AG04449 (cell line): ENCODE data around the gene ARHGAP35.

Experiments
- CTCF ChIA-PET: fragments of 350-600 bp; formaldehyde crosslinking; extraction: SDS; loops from one replicate; lab custom pipeline; 2021; ENCODE audit warnings: antibody characterized with exemption; lab: Yijun Ruan, JAX
- POLR2A ChIA-PET: fragments of 400-600, 350-600 bp; formaldehyde crosslinking; extraction: SDS; loops from one replicate; lab custom pipeline; 2020; ENCODE audit warnings: antibody characterized with exemption, inconsistent platforms; lab: Yijun Ruan, JAX
- DNase-seq: peaks from one replicate; pipeline ENCODE4 v3.0.0-alpha.2; 2010; ENCODE audit warnings: low read depth, low spot score
- H3K4me3 ChIP-seq: 2 replicates; pipeline ENCODE4 v1.5.1; 2011; ENCODE audit warnings: low read depth, mild to moderate bottlenecking, control low read depth, low read length
- TF ChIP-seq, protein P1 (sequence below): IDR thresholded peaks from one replicate; pipeline ENCODE4 v1.5.1; 2011; ENCODE audit warnings: mild to moderate bottlenecking, moderate library complexity, low read length, control low read depth, inconsistent platforms; ENCODE audit not compliant: insufficient read depth; ENCODE audit errors: missing control alignments

ARHGAP35 gene

DNA sequence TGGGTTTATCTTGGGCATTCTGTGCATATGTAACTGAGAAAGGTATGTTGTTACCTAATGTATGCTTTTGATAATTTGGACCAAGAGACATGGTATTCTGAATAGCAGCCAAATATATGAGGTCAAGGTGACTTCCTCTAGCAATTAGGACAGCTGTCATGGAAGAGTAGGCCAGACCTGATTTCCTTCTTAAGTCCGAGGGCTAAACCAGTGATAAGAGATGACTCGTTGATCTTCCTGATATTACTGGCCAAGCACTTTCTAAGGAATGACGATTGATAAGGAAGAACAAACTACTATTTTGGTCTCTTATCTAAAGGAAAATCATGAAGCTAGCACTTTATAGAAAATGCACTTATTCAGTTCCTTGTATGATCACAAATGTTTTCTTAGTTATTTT, 42.7 kb downstream of the ARHGAP35 start:
- DNase-seq: no peak
- POLR2A ChIA-PET: interaction anchor here (0.9 to 1.3 kb wide), 2 partner anchors 10 to 40 kb away, joined by 3 to 5 read pairs; no protein-coding TSS in a partner anchor
- H3K4me3 ChIP-seq: no peak overlapping the region
- TF ChIP-seq, protein P1, sequence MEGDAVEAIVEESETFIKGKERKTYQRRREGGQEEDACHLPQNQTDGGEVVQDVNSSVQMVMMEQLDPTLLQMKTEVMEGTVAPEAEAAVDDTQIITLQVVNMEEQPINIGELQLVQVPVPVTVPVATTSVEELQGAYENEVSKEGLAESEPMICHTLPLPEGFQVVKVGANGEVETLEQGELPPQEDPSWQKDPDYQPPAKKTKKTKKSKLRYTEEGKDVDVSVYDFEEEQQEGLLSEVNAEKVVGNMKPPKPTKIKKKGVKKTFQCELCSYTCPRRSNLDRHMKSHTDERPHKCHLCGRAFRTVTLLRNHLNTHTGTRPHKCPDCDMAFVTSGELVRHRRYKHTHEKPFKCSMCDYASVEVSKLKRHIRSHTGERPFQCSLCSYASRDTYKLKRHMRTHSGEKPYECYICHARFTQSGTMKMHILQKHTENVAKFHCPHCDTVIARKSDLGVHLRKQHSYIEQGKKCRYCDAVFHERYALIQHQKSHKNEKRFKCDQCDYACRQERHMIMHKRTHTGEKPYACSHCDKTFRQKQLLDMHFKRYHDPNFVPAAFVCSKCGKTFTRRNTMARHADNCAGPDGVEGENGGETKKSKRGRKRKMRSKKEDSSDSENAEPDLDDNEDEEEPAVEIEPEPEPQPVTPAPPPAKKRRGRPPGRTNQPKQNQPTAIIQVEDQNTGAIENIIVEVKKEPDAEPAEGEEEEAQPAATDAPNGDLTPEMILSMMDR: no peak
- CTCF ChIA-PET: interaction anchor here (1.6 kb wide), 1 partner anchor 89 kb away, joined by 9 read pairs; no protein-coding TSS in a partner anchor

DNA sequence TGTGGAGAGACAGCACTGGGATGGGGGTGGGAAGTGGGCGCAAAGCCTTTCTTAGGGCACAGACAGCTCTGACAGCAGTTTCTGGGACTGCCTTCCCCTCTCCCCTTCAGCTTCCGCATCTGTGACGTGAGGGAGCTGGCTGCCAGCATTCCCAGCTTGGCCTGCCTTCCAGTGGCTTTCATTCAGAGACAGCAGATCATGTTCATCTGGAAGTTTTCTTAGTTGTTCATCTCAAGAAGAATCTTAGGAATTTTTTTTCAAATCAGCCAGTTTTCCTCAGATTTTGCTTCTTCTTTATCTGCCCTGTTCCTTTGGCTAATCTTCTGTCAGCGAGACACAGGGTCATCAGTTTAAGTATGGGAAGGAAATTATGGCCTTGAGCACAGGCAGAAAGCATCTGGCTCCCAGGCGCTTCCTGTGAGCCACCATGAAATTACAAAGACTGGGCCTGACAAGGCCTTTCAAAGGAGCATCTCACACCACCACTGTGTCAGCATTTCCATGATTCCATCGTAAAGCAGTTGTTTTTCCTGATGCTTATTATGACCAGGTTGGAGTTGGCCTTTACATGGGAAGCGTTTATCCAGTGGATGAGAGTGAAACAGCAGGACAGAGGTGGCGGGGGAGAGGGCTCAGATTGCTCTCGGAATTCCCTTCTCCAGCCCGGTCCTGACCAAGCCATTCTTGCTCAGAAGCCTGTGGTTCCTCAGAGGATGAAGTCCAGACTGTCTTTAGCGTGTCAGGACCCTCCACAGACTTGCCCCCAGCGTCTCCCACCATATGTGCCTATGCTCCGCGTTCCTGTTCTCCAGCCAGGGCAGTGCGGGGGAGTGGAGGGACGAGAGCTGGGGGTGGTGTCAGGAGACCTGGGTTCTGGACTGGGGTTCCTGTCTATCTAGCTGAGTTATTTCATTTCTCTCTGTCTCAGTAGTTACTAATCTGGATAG, 43.6 kb downstream of the ARHGAP35 start:
- TF ChIP-seq, protein P1: no peak
- CTCF ChIA-PET: interaction anchor here (1.6 kb wide), 1 partner anchor 88 kb away, joined by 9 read pairs; no protein-coding TSS in a partner anchor
- POLR2A ChIA-PET: interaction anchor here (0.9 kb wide), 1 partner anchor 41 kb away, joined by 3 read pairs; no protein-coding TSS in a partner anchor

DNA sequence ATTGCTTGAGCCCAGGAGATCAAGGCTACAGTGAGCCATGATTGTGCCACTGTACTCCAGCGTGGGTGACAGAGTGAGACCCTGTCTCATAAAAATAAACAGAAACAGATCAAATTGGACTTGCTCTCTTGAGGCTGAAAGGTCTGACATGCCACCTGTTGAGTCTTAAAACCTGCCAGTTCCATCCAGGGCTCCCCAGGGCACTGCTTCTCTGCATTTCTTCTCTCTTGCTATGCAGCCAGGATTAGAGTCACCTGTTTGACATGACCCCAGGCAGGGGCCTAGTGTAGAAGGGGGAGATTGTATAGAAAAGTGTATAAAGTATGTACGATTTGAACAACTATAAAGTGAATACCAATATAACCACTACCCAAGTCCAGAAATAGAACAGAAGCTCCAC, 45.4 kb downstream of the ARHGAP35 start:
- TF ChIP-seq, protein P1: no peak
- ChIA-PET POLR2A (no interaction called here), CTCF (no interaction called here)
- DNase-seq: no peak
- H3K4me3 ChIP-seq: no peak overlapping the region

More for the DNA sequence above, 43.6 kb downstream of the ARHGAP35 start:
- DNase-seq: peak; percentile 63
- no peak overlapping the region for H3K4me3 ChIP-seq

DNA sequence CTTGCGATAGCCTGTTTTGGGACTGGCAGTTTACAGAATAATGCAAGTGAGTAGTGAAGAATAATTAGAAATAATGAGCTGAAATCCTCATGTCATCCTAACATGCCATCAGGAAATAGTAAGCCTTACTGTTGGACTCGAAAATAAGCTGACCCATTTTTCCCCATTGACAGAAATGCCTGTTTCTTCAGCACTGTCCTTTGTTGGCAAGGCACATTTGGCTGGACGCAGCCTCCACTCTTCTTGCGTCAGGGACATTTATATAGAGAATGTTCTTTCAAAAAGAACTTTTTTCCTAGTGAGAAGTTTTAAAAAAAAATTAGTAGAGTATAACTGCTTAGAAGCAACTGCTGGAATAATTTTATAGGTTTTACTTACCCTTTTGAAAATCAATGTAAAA, 47.1 kb downstream of the ARHGAP35 start:
- TF ChIP-seq, protein P1: no peak
- ChIA-PET POLR2A (no interaction called here), CTCF (interaction anchor here (0.6 to 1.2 kb wide), 3 partner anchors 51 to 105 kb away, joined by 3 to 6 read pairs (median 3); no protein-coding TSS in a partner anchor)
- DNase-seq: no peak
- no peak overlapping the region for H3K4me3 ChIP-seq

DNA sequence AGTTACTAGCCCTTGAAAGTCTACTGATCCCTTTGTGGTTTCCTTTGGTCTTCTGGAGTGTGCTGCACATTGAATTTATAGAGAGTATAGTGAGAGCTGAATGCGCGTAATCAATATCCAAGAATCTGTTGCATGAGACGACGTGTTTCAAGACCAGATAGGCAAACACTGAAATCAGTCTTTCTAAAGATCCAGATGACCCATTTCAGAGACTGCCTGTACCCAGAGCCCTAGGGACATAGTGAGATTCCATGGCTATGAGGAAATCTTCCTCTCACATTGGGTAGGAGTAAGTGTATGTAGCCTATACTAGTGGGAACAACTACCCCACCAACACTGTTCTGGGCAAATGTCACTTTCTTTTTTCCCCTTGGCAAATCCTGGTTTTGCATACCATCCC, 48.6 kb downstream of the ARHGAP35 start:
- ChIA-PET POLR2A (no interaction called here), CTCF (interaction anchor here (1.2 to 1.7 kb wide), 2 partner anchors 10 to 214 kb away, joined by 3 to 5 read pairs; no protein-coding TSS in a partner anchor)
- TF ChIP-seq, protein P1: no peak
- DNase-seq: no peak
- H3K4me3 ChIP-seq: no peak overlapping the region
